ENCODE measurements around the gene GAD1.

GAD1 gene

GRCh38 chr2:170846314-170846713 lies 29.6 kb downstream of the GAD1 start:
- no peak for DNase-seq (ENCODE audit: low read depth)

- no peak for DNase-seq (ENCODE audit: low read depth)
Measured at GRCh38 chr2:170847716-170848115, 31.0 kb downstream of the GAD1 start.

- no peak for DNase-seq (ENCODE audit: low read depth)
Measured at GRCh38 chr2:170848587-170848986, 31.9 kb downstream of the GAD1 start.

GRCh38 chr2:170850251-170850650 lies 33.6 kb downstream of the GAD1 start:
- DNase-seq (ENCODE audit: low read depth), result no peak

GRCh38 chr2:170851635-170852034 lies 34.9 kb downstream of the GAD1 start:
- no peak for DNase-seq (ENCODE audit: low read depth)

- DNase-seq (ENCODE audit: low read depth), result no peak
Measured at GRCh38 chr2:170856066-170856465, 39.4 kb downstream of the GAD1 start.

- no peak for DNase-seq (ENCODE audit: low read depth)
Measured at GRCh38 chr2:170862286-170862902, 45.7 kb downstream of the GAD1 start.

GRCh38 chr2:170863087-170863486 lies 46.4 kb downstream of the GAD1 start:
- no peak for DNase-seq (ENCODE audit: low read depth)

- no peak for DNase-seq (ENCODE audit: low read depth)
Measured at GRCh38 chr2:170869036-170869435, 52.3 kb downstream of the GAD1 start.

- DNase-seq (ENCODE audit: low read depth), result no peak
Measured at GRCh38 chr2:170869461-170869860, 52.8 kb downstream of the GAD1 start.

GRCh38 chr2:170873035-170873692 lies 56.5 kb downstream of the GAD1 start:
- DNase-seq (ENCODE audit: low read depth), result peak; percentile 43

GRCh38 chr2:170878066-170878465 lies 61.4 kb downstream of the GAD1 start:
- no peak for DNase-seq (ENCODE audit: low read depth)

GRCh38 chr2:170878505-170878904 lies 61.8 kb downstream of the GAD1 start:
- DNase-seq (ENCODE audit: low read depth), result no peak

GRCh38 chr2:170881840-170882239 lies 65.2 kb downstream of the GAD1 start:
- no peak for DNase-seq (ENCODE audit: low read depth)

GRCh38 chr2:170882758-170883157 lies 66.1 kb downstream of the GAD1 start:
- DNase-seq (ENCODE audit: low read depth), result no peak

GRCh38 chr2:170883683-170884082 lies 67.0 kb downstream of the GAD1 start:
- no peak for DNase-seq (ENCODE audit: low read depth)

GRCh38 chr2:170885130-170885791 lies 68.6 kb downstream of the GAD1 start:
- DNase-seq (ENCODE audit: low read depth), result no peak

- no peak for DNase-seq (ENCODE audit: low read depth)
Measured at GRCh38 chr2:170886386-170886785, 69.7 kb downstream of the GAD1 start.

GRCh38 chr2:170887496-170887895 lies 70.8 kb downstream of the GAD1 start:
- DNase-seq (ENCODE audit: low read depth), result no peak

GRCh38 chr2:170887896-170888295 lies 71.2 kb downstream of the GAD1 start:
- no peak for DNase-seq (ENCODE audit: low read depth)

GRCh38 chr2:170891893-170892292 lies 75.2 kb downstream of the GAD1 start:
- DNase-seq (ENCODE audit: low read depth), result no peak

- DNase-seq (ENCODE audit: low read depth), result no peak
Measured at GRCh38 chr2:170892391-170892951, 75.8 kb downstream of the GAD1 start.
